ENCODE measurements around the gene CNTF.
"Not testable (repeated sequence)": the region's sequence is repeated elsewhere in the genome, so short reads cannot be mapped to it uniquely, and the experiment has no call there.

CNTF gene, protein sequence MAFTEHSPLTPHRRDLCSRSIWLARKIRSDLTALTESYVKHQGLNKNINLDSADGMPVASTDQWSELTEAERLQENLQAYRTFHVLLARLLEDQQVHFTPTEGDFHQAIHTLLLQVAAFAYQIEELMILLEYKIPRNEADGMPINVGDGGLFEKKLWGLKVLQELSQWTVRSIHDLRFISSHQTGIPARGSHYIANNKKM

DNA sequence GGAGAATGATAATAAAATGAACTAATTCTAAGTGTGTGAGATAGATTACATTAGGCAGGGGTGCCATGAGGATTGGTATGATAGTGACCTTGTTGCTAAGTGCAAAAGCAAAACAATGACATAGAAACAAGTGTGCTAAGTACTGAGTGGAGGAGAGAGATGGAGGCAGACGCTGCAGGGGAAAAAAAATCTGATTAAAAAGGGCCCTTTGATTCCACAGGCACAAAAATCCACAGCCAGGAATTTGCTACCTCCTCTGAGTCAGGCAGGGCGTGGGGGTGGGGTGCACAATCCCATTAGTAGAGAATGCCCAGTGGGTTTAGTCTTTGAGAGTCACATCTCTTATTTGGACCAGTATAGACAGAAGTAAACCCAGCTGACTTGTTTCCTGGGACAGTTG, at the start of gene CNTF:
Gene CNTF, plus strand, starts transcription at position 322 of the 400 bp plus-strand sequence. CDS start 88 bp downstream, outside the sequence.
- no peak for DNase-seq

DNA sequence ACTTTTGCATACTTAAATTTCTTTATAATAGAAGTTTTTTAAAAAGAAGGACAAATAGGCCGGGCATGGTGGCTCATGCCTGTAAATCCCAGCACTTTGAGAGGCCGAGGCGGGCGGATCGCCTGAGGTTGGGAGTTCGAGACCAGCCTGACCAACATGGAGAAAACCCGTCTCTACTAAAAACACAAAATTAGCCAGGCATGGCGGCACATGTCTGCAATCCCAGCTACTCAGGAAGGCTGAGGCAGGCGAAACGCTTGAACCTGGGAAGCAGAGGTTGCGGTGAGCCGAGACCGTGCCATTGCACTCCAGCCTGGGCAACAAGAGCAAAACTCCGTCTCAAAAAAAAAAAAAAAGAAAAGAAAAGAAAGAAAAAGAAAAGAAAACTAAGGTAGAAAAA, 49.6 kb upstream of the CNTF start:
- DNase-seq = not testable (repeated sequence)

DNA sequence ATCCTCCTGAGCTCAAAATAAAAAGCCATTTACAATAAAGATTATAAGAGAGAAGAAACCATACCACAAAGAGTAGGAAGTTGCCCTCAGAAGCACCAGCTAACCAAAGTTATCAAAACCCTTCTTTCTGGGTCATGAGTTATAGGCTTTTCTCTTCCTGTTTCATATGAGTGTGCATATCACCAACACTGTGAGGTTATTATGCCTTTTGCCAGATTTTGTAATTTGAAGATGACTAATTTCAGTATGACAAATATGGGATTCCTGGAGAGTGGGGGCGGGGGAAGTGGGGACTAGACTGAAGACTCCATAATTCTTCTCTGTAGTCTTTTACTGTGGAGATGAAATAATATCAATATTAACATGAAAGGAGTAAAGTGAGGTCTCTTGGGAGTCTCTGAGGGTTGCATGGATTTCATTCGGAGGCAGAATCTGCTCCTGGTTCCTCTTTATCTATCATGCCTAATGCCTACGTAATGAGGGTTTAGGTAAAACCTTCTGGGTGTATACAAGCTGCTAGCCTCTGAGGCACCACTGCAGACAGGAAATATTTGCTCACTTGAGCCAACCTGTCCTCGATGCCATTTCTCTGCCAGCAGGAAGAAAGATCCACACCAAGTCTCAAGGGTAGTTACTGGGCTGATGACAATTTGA, 48.9 kb upstream of the CNTF start:
- peak; percentile 60 for DNase-seq

DNA sequence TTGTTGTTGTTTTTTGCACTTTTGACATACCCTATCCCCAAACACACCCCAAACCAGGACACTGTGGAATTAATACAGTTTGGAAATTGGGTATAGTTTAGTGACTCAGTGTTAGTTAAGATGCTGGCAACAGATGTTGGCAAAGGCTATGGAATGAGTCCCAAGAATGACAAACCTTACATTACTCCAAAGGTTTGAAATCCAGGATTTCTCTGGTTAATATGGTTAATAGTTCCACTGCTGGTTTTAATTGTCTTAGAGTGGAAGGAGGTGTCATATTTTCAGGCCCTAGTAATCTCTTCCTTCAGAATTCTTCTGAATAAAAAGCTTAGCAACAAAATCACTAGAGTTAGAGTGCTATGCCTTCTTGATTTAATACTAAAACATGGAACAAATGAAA, 47.6 kb upstream of the CNTF start:
- DNase-seq = no peak

DNA sequence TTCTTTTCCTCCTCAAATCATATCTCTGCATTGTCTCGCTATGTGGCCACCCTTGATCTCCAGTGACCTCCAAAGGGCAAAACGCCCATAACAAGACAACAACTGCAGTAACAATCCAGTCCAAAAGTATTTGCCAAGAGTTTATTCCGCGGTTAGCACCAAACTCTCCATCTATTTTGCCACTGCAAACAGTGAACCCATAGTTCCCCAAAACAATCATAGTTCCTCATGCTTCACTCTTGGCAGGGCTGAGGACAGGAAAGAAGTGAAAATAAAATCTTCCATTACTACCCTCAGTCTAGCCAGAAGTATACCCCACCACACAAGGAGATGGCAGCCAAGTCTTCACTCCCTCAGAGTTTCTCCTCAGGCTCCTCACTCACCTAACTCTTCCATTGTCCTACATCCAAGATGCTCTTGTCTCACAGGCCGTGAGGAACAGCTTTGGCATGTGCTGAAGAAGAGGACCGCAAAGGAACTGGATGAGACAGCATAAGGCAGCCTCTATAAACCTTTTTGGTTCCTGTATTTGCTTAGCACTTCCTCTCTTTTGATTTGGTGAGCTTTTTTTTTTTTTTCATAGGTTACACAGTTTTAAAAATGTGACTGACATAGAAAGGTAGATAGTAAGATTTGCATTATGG, 47.0 kb upstream of the CNTF start, which contains the start of gene LPXN:
Gene LPXN, minus strand, starts transcription at position 480 of the 644 bp plus-strand sequence. Its CDS starts 84 bp downstream, at position 396.
- peak; percentile 28 for DNase-seq

DNA sequence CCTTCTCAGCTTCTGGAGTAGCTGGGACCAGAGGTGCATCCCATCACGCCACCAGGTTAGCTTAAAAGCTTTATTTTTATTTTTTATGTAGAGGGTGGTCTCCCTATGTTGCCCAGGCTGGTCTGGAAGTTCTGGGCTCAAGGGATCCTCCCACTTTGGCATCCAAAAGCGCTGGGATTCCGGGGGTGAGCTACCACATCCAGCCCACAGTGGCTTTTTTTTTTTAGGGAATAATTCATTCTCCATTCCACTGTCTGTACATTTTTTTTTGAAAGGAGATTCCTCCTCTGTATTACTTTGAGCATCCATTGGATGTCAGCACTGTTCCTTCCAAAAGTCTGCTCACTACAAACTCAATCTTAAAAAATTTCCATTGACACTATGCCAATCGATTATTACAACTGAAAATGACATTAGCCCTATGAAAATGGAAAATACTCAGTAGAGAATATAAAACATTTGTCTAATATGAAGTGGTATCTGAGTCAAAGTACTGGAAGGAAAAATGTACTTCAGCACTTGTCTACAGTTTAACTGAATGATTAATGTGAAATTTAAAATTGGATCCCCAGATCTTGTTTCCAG, 45.5 kb upstream of the CNTF start:
- DNase-seq = no peak

DNA sequence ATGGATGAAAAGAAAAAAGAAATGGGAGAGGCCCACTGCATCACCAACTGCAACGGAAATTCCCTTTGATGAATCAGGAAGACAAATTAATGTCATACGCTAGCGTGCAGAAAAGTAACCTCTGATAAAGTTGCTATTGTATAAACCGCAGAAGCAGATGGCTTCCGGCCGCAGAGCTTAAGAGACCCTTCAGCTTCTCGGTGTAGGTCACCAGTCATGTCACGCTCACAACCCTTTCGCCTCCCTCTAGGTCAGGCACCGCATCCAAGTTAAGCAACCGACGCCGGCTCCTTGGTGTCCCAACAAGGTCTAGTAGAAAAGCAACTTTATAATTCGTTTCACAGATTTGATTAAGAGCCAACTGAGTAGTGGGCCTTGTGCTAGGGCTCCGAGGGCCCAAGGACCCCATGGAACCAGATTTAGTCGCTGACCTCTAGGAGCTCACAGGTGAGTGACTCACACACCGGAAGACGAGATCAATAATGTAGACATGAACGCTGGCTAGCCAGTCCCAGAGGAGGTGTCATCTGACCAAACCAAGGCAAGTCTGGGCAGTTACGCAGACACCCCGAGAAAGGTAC, 44.8 kb upstream of the CNTF start:
- DNase-seq = peak; percentile 84

DNA sequence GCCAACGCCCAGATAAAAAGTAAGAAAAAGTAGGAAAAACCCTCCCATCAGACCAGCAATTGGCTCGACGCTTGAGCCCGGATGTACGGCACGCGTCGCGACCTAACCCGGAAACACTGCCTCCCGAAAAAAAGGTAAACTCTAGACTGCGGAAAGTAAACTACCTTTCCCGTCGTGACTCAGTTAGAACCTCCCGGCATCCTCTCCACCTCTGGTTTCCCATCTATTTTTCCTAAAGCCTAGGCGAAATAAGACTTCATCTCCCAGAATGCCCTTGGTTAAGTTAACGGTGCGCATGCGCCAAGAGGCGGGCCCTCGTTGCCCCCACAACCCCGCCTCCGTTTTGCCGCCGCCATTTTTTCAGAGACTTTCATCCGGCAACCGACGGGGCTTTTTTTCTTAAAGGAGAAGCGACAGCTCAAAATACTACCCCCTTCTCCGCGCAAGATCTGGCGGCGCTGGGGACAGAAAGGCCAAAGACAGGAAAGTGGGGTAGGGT, 44.3 kb upstream of the CNTF start:
- DNase-seq = peak; percentile 92

DNA sequence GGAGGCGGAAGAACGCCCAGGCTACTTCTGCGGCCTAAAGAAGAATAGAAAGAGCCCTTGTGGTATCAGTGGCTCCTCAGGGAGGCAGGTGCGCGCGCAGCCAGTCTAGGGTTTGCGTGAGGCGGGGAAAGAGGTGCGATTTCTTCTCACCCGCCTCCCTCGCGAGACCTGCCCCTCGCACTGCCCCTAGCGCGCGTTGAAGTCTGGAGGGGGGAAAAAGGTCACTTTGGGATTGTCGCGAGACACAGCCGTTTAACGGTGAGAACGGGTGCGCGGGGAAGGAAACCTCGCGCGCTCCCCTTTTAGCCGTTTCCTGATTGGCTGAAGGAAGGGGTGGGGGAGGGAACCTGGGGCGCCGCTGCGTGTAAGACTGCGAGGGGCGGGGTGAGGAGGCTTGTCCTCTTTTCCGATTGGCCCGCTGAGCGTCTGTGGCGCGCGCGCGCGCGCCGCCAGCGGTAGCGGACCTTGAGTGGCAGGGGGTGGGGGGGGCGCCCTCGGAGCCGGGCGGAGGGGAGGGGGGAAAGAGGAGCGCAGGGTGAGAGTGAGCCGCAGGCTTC, 43.8 kb upstream of the CNTF start, which contains the start of gene ZFP91:
Gene ZFP91, plus strand, starts transcription at position 429 of the 557 bp plus-strand sequence. CDS start 219 bp downstream, outside the sequence.
- peak; percentile 96 for DNase-seq

DNA sequence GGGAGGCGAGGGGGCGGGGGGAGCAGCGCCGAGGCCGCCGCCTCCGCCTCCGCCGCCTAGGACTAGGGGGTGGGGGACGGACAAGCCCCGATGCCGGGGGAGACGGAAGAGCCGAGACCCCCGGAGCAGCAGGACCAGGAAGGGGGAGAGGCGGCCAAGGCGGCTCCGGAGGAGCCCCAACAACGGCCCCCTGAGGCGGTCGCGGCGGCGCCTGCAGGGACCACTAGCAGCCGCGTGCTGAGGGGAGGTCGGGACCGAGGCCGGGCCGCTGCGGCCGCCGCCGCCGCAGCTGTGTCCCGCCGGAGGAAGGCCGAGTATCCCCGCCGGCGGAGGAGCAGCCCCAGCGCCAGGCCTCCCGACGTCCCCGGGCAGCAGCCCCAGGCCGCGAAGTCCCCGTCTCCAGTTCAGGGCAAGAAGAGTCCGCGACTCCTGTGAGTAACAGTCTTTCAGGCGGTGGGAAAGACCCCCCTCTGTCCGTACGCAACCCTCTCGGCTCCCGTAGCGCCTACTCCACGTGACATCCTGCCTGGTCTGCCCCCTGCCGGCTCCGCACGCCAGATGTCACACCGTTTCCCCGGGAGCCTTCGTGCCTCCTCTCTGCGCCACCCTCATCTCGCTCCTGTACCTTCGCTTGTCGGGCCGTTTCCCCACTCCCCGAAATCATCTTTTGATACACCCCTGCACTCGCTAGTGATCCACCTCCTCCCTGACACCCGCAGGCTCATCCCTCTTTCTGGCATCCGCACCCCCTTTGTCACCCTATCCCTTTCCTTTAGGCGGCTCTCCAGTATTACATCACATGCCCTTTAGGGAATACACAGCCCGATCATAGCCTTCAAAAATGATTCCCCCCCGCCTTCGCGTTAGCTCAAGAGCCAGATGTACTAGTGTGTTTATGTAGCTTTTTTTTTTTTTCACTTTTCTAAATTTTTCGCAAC, 43.0 kb upstream of the CNTF start:
- DNase-seq = peak; percentile 93

DNA sequence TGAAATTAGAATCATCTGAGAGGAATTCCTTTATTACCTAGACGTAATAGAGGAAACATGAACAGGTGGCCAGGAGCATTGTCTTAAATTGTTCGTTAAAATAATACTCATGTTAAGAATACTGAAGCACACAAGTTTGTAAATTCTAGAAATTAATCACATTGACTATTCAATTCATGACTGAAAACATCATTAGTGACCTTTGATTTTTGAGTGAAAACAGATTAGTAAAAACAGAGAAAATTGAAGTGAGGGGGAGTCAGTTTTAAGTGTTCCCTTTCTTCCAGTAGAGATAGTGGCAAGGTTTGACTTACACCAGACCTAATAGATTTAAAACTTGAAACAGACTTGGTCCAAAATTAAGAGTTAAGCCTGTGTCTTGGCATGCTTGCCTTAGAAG, 42.2 kb upstream of the CNTF start:
- DNase-seq = no peak

DNA sequence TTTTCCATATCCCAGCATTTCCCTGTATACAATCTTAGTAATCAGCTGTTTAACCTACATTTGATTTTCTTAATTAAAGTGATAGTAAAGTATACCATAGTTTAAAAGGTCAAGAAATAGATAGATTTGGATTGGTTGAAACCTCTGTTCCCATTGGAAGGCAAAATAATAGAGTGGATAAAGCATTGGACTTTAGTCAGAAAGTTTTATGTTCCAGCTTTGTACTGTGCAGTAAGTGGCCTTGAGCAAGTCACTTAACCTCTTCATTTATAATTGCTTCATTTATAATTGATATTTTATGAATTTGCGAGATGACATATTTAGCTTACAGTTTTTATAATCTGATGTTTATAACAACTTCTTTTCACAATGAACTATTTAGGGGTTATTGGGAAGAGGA, 40.0 kb upstream of the CNTF start:
- DNase-seq = no peak

DNA sequence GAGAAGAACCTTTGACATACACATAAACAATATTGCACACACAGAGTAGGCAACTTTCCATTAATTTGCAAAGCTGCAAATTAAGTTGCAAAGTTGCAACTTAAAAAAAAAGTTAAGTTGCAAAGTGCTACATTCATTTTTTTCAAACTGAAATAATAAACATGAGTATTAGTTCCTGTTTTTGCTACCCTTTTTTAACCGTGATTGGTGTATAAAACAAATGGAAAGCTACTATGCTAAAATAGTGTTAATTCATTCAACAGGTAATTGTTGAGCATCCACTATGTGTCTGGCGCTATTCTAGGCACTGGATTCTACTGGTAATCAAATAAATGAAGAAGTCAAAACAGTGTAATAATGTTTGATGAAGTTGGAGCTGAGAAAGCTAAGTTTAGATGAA, 35.5 kb upstream of the CNTF start:
- no peak for DNase-seq

DNA sequence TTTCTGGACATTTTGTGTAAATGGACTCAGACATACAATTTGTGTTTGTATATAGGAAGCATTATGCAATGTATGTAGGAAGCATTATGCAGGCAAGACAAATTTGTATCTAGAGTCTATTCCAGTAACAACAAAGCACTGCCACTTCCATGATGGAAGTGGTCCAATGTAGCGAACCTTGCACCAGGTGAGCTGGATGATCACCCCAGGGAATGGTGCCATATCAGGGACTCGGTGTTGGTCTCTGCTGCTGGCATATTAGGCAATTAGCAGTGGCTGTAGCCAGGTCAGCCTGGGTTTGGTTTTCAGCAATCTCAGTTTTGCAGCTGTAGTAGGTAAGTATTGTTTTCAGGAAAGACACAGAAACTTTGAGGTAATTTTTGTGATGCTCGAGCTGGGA, 30.8 kb upstream of the CNTF start:
- no peak for DNase-seq

DNA sequence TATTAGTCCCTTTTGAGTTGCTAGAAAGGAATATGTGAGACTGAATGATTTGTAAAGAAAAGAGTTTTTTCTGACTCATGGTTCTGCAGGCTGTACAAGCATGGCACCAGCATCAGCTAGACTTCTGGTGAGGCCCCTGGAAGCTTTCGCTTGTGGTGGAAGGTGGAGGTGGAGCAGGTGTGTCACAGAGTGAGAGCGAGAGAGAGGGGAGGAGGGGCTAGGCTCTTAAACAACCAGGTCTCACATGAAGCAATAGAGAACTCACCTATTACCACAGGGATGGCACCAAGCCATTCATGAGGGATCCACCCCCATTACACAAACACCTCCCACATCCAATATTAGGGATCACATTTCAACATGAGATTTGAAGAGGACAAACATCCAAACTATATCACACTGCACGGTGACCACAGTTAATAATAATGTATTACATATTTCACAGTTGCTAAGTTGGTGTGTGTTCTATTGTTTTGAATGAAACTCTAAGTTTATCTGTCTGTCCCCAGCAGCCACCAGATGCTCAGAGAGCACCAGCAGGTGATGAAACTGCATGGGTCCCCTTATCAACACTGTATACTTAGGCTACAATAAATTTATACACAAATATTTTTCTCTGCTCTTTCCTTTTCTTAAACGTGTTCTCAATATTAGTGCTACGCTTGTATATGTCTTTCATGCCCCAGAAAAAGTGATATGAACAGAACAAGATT, 29.5 kb upstream of the CNTF start:
- peak; percentile 48 for DNase-seq

DNA sequence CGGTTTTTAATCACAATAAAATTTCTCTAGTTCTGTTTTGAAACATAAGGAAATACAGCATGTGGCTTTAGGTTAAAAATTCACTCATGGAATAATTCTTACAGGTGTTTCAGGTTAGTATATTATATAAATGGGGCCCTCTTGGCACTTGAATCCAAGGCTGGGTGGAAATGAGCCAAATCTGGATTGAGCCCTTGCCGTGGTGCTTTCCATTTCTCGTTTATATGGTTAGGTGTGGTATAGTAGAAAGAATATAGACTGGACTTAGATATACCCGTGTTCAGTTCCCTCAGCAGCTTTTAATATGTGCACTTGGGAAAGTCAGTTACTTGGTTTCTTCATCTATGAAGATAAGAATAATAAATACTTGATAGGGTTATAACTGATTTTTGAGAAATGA, 27.6 kb upstream of the CNTF start:
- no peak for DNase-seq

DNA sequence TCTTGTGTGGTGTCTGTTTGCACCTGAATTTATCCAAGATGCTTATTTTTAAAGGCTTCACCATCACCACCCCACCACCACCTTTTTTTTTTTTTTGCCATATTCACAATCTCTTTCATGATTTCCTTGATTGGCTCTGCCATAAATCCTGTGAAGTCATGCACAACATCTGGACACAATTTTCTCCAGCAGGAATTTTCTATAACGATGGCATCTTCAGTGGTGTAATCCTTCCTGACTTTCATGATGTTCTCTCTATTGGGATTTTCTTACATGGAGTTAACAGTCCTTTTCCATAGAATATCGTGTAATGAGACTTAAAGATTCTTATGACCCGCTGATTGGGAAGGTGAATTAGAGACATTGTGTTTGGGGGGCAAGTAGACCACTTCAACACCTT, 25.8 kb upstream of the CNTF start:
- DNase-seq = no peak

DNA sequence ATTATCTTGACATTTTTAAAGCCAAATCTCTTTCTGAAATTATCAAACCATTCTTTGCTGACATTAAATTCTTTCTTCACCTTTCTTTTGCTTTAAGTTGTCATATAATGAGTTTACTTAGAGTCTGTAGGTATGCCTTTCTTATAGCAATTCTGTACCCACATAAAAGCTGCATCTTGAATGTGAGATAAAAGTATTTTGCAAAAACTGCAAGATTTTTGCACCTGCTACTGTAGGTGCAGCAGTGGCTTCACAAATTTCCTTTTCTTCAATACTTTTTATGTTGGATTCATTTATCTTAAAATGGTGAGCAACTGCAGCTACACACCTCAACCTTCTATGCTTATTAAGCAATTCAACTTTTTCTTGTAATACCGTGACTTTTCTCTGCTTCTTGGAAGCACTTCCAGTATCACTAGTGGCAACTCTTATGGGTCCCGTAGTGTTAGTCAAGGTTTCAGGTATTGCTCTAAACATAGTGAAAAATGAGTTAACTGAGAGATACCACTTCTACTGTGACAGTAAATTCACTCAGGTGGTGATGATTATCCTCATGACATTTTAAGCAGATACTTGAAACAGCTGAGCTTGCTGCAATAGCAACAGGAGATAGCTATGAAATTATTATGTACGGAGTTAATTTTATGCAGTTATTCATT, 24.9 kb upstream of the CNTF start:
- no peak for DNase-seq

DNA sequence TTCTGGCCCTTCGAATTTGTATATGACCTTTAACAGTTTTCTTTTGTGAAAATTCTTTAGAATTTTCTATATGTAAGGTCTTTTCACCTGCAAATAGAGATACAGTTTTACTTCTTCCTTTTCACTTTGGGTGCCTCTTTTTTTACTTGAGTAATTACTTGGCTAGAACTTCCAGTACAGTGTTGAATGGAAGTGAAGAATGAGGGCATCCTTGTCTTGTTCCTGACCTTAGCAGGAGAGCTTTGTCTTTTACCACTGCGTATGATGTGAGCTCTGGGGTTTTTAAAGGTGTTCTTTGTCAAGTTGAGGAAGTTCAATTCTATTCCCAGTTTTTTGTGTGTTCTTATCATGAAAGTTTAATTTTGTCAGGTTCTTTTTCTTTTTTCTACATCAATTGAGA, 22.0 kb upstream of the CNTF start:
- no peak for DNase-seq

DNA sequence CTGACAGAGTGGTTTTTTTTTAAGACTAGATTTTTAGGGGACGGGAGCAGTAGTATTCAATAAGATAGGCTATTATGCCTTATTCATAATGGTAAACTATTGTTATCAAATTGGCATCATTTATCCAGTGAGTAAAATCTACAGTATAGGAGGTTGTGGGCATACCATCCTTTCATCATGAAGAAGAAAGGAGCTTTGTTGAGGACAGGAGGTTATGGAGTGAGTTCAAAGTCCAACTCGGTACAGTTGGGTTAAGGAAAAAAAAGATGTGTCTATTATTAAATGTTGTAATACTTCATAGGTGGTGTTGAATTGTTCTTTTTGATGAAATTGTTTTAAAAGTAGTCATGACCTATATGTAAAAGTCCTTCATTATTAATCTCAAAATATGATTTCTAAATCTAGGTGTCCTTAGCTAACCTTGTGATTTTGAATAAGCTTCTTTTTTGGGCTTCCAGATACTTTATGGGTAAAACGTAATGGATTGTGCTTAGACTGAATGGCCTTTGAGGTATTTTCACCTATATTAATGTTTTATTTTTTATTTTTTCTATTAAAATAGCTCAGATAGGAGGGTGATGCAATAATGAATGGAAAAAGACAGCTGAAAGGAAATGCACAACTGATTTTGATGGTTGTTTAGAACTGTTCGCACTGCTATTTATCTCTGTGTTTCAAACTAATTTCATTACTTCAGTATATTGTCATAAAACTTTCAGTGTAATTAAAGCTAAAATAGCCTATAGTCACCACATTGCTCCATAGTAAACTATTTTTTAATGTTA, 15.3 kb upstream of the CNTF start:
- DNase-seq = no peak

Measured in stimulated activated naive CD4-positive, alpha-beta T cell treated with Interleukin-2 at 50 U/mL for 16 hours (primary cell).